Caco-2 (cell line): Measurements from ENCODE around the gene MOB1B. TPM values are rescaled to one million over a fixed set of nuclear protein-coding genes. Genes with fewer than 3 reads are reported as not detected.
A peak's percentile ranks its signal among the peaks of the same experiment; 100 is the strongest.

Experiments
- BruUV-seq: library from RNA; stranded (reverse); fragments of 400-500 nt; replicated peaks from 2 replicates; lab custom pipeline; 2021; lab: Mats Ljungman, UMichigan
- CTCF ChIA-PET: fragments of 300-600 bp; sonication (Branson Sonifier 250); formaldehyde crosslinking; loops from one replicate; lab custom pipeline; 2022; ENCODE audit warnings: antibody characterized with exemption; lab: Charles Lee
- POLR2A ChIA-PET: fragments of 300-600 bp; sonication (Branson Sonifier 250); formaldehyde crosslinking; loops from one replicate; lab custom pipeline; 2022; ENCODE audit warnings: antibody characterized with exemption; lab: Charles Lee
- DNase-seq, 2 experiments: peaks; one replicate each; pipeline versions ENCODE4 v3.0.0 to v3.0.0-alpha.2; 2020 to 2022
- H3K27me3 ChIP-seq: replicated peaks from 2 replicates; pipeline ENCODE4 v1.6.0; 2011; ENCODE audit warnings: low read length; ENCODE audit not compliant: control insufficient read depth, insufficient read depth
- H3K36me3 ChIP-seq: 2 replicates; pipeline ENCODE4 v1.5.1; 2011; ENCODE audit warnings: low read length; ENCODE audit not compliant: control insufficient read depth, insufficient read depth
- H3K4me1 ChIP-seq: fragments of 250-450 bp; sonication (Bioruptor Pico); 2 replicates; pipeline ENCODE4 v1.5.1; 2020; ENCODE audit warnings: mild to moderate bottlenecking
- H3K4me3 ChIP-seq: 2 replicates; pipeline ENCODE4 v1.5.1; 2011; ENCODE audit warnings: low read depth, mild to moderate bottlenecking, control low read depth, low read length
- H3K9me3 ChIP-seq: fragments of 250-450 bp; sonication (Bioruptor Pico); 2 replicates; pipeline ENCODE4 v1.5.1; 2020; ENCODE audit warnings: mild to moderate bottlenecking, moderate library complexity
- H3K27ac Mint-ChIP-seq: one replicate; pipeline ENCODE4 v1.8.0; 2022; ENCODE audit warnings: mixed read lengths; ENCODE audit not compliant: unreplicated experiment
- H3K27me3 Mint-ChIP-seq: one replicate; pipeline ENCODE4 v1.8.0; 2022; ENCODE audit warnings: mixed read lengths; ENCODE audit not compliant: insufficient read depth, unreplicated experiment
- H3K36me3 Mint-ChIP-seq: one replicate; pipeline ENCODE4 v1.8.0; 2022; ENCODE audit warnings: mild to moderate bottlenecking, mixed read lengths; ENCODE audit not compliant: insufficient read depth, unreplicated experiment
- H3K4me1 Mint-ChIP-seq: one replicate; pipeline ENCODE4 v1.8.0; 2022; ENCODE audit warnings: low read depth, mixed read lengths; ENCODE audit not compliant: unreplicated experiment
- H3K4me3 Mint-ChIP-seq: one replicate; pipeline ENCODE4 v1.8.0; 2022; ENCODE audit warnings: mild to moderate bottlenecking, moderate library complexity, mixed read lengths; ENCODE audit not compliant: unreplicated experiment
- H3K9me3 Mint-ChIP-seq: one replicate; pipeline ENCODE4 v1.8.0; 2022; ENCODE audit warnings: mixed read lengths; ENCODE audit not compliant: unreplicated experiment
- CTCF ChIP-seq, 2 experiments: fragments of 200-600 bp in 1 of 2; IDR thresholded peaks; 1 replicate in 1 of 2; 2 replicates in 1 of 2; pipeline versions ENCODE4 v1.5.1 to v1.8.0; 2011 to 2022; ENCODE audit warnings: antibody characterized with exemption in 1 of 2, control low read depth in 1 of 2, inconsistent platforms in 1 of 2, low read depth in 1 of 2, low read length in 1 of 2, mild to moderate bottlenecking in 1 of 2, moderate library complexity in 1 of 2; ENCODE audit not compliant: insufficient read depth in 1 of 2, severe bottlenecking in 1 of 2, unreplicated experiment in 1 of 2
- intact Hi-C: fragments of 100-400 bp; cut with micrococcal nuclease; formaldehyde crosslinking; loops from one replicate; pipeline ENCODE4 v1.10.0; 2022; ENCODE audit not compliant: unreplicated experiment
- total RNA-seq: library from RNA; stranded (reverse); gene quantifications from 2 replicates; pipeline ENCODE4 v1.2.3, GENCODE V29; 2022

The MOB1B gene
- total RNA-seq, 1 experiment from 2014 or later, result 23.6 TPM

DNA sequence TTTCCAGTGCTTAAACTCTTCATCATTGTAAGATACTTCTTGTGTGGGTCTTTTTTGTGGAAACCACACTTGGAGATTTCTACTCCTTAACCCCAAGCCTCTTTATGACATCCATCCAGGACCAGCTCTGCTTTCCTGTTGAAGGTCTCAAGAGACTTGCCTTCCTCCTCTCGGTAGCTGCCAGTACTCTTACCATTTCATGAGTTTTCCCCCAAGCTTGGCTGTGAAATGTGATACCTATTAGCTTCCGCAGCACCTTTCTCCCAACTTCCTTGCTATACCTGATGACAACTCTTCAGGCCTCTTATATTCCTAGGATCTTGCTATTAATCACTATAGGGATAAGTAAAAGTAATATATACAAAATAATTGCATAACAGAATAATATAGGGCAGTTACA is 89.4 kb downstream of the MOB1B start:
- Histone ChIP-seq H3K9me3 (no peaks in the 10 kb centered on the region), H3K27me3 (no peaks in the 10 kb centered on the region), H3K4me1 (peaks cover 9% of the 10 kb centered on the region), H3K36me3 (no peaks in the 10 kb centered on the region), H3K4me3 (no peak overlapping the region)
- Mint-ChIP-seq H3K27me3 (no peaks in the 10 kb centered on the region), H3K36me3 (peaks cover 9% of the 10 kb centered on the region), H3K4me3 (no peak overlapping the region), H3K4me1 (peaks cover 9% of the 10 kb centered on the region), H3K9me3 (no peaks in the 10 kb centered on the region), H3K27ac (peak overlapping the region; percentile 88)
- no peak for TF ChIP-seq CTCF (IDR thresholded peaks at IDR 0.05; ENCODE audit: insufficient read depth in 1 of 2, low read depth in 1 of 2, low read length in 1 of 2, severe bottlenecking in 1 of 2, unreplicated experiment in 1 of 2)
- intact Hi-C loops, result loop anchor here (5.0 to 10.0 kb wide), 2 partner anchors 154 to 387 kb away; partner anchors contain the start of gene GRSF1
- CTCF ChIA-PET, result interaction anchor here (0.6 kb wide), 1 partner anchor 153 kb away, joined by 5 read pairs; no protein-coding TSS in a partner anchor
- POLR2A ChIA-PET, result no interaction called here
- DNase-seq, result no peak
- no TSS peak for BruUV-seq

GRCh38 chr4:70992391-70992881 is 90.3 kb downstream of the MOB1B start:
- no peaks in the 10 kb centered on the region for H3K9me3 ChIP-seq
- Mint-ChIP-seq H3K4me3 (peak overlapping the region; percentile 91), H3K27me3 (no peaks in the 10 kb centered on the region), H3K27ac (peak overlapping the region; percentile 88), H3K4me1 (peaks cover 16% of the 10 kb centered on the region), H3K9me3 (no peaks in the 10 kb centered on the region), H3K36me3 (peaks cover 9% of the 10 kb centered on the region)
- BruUV-seq, result no TSS peak
- intact Hi-C loops, result loop anchor here (1.0 to 10.0 kb wide), 4 partner anchors 90 to 388 kb away; partner anchors contain the start of genes GRSF1, MOB1B and UTP3
- no peaks in the 10 kb centered on the region for H3K36me3 ChIP-seq
- no peak for TF ChIP-seq CTCF (IDR thresholded peaks at IDR 0.05; ENCODE audit: insufficient read depth in 1 of 2, low read depth in 1 of 2, low read length in 1 of 2, severe bottlenecking in 1 of 2, unreplicated experiment in 1 of 2)
- ChIA-PET POLR2A (interaction anchor here (1.2 kb wide), 1 partner anchor 155 kb away, joined by 5 read pairs; no protein-coding TSS in a partner anchor), CTCF (interaction anchor here (1.5 kb wide), 1 partner anchor 18 kb away, joined by 26 read pairs; no protein-coding TSS in a partner anchor)
- DNase-seq, result peak; percentile 74 to 76
- no peaks in the 10 kb centered on the region for H3K27me3 ChIP-seq
- peaks cover 9% of the 10 kb centered on the region for H3K4me1 ChIP-seq
- H3K4me3 ChIP-seq, result peak overlapping the region; percentile 83

- H3K9me3 ChIP-seq, result no peaks in the 10 kb centered on the region
- intact Hi-C loops, result loop anchor here (2.0 to 10.0 kb wide), 4 partner anchors 17 to 389 kb away; partner anchors contain the start of genes GRSF1 and UTP3
- H3K36me3 Mint-ChIP-seq, result peaks cover 10% of the 10 kb centered on the region
- peak; percentile 93 to 96 for DNase-seq
- peak within 1 kb of the TSS; percentile 88 for H3K27ac Mint-ChIP-seq
- POLR2A ChIA-PET, result interaction anchor here (0.6 to 1.2 kb wide), 4 partner anchors 17 to 156 kb away, joined by 3 to 22 read pairs (median 5); partner anchors contain the start of gene MOB1B
- no peaks in the 10 kb centered on the region for H3K27me3 Mint-ChIP-seq
- no TSS peak for BruUV-seq
- H3K36me3 ChIP-seq, result no peaks in the 10 kb centered on the region
- no peak for TF ChIP-seq CTCF (IDR thresholded peaks at IDR 0.05; ENCODE audit: insufficient read depth in 1 of 2, low read depth in 1 of 2, low read length in 1 of 2, severe bottlenecking in 1 of 2, unreplicated experiment in 1 of 2)
- CTCF ChIA-PET, result interaction anchor here (1.1 to 1.5 kb wide), 2 partner anchors 17 to 155 kb away, joined by 4 to 26 read pairs; no protein-coding TSS in a partner anchor
- H3K27me3 ChIP-seq, result no peaks in the 10 kb centered on the region
- H3K4me3 Mint-ChIP-seq, result peak within 1 kb of the TSS; percentile 91
- peaks cover 18% of the 10 kb centered on the region for H3K4me1 Mint-ChIP-seq
- H3K4me1 ChIP-seq, result peaks cover 9% of the 10 kb centered on the region
- no peaks in the 10 kb centered on the region for H3K9me3 Mint-ChIP-seq
- H3K4me3 ChIP-seq, result peak within 1 kb of the TSS; percentile 83
Measured at GRCh38 chr4:70993181-70994068, 91.3 kb downstream of the MOB1B start, which contains the start of gene DCK. DCK (plus strand) TSS chr4:70993649; CDS start chr4:70993836, 187 bp downstream.
